GM19467 (cell line): ENCODE measurements around the gene DDC.
A peak's percentile ranks its signal among the peaks of the same experiment; 100 is the strongest.

Experiments used
- ATAC-seq: cut with Tn5 transposase; IDR thresholded peaks from one replicate; pipeline ENCODE4 v1.9.1; 2021; ENCODE audit warnings: mild to moderate bottlenecking, moderate library complexity; ENCODE audit not compliant: unreplicated experiment

Gene DDC

GRCh38 chr7:50491943-50492342, 73.3 kb downstream of the DDC start:
- no peak for ATAC-seq

- ATAC-seq, result no peak
These were observed 74.0 kb downstream of the DDC start for GRCh38 chr7:50491209-50491608.

- no peak for ATAC-seq
These were observed 76.8 kb downstream of the DDC start for GRCh38 chr7:50488379-50488778.

- ATAC-seq, result no peak
These were observed 78.7 kb downstream of the DDC start for GRCh38 chr7:50486512-50486911.

- ATAC-seq, result no peak
These were observed 83.3 kb downstream of the DDC start for GRCh38 chr7:50481867-50482266.

GRCh38 chr7:50480797-50481196, 84.4 kb downstream of the DDC start:
- no peak for ATAC-seq

GRCh38 chr7:50479743-50480517, 85.3 kb downstream of the DDC start:
- ATAC-seq, result no peak

GRCh38 chr7:50477640-50478039, 87.6 kb downstream of the DDC start:
- no peak for ATAC-seq

GRCh38 chr7:50476953-50477625, 88.1 kb downstream of the DDC start:
- no peak for ATAC-seq

GRCh38 chr7:50475340-50475739, 89.9 kb downstream of the DDC start:
- no peak for ATAC-seq

- no peak for ATAC-seq
These were observed 90.6 kb downstream of the DDC start for GRCh38 chr7:50474382-50475160.

GRCh38 chr7:50473531-50473930, 91.7 kb downstream of the DDC start:
- no peak for ATAC-seq

- ATAC-seq, result no peak
These were observed 92.8 kb downstream of the DDC start for GRCh38 chr7:50472427-50472826.

GRCh38 chr7:50471970-50472369, 93.2 kb downstream of the DDC start:
- no peak for ATAC-seq

- ATAC-seq, result no peak
These were observed 94.7 kb downstream of the DDC start for GRCh38 chr7:50470250-50471163.

GRCh38 chr7:50469181-50469580, 96.0 kb downstream of the DDC start:
- ATAC-seq, result no peak

GRCh38 chr7:50467817-50468610, 97.2 kb downstream of the DDC start:
- ATAC-seq, result peak; percentile 84

GRCh38 chr7:50466815-50467585, 98.2 kb downstream of the DDC start:
- no peak for ATAC-seq

- ATAC-seq, result no peak
These were observed 102.2 kb downstream of the DDC start for GRCh38 chr7:50463035-50463434.
